HG02763 (cell line): ENCODE results near the gene SYNJ2.

Source experiments
- ATAC-seq: cut with Tn5 transposase; IDR thresholded peaks from one replicate; pipeline ENCODE4 v1.9.1; 2021; ENCODE audit warnings: mild to moderate bottlenecking, moderate library complexity; ENCODE audit not compliant: unreplicated experiment

Gene SYNJ2

GRCh38 chr6:158010591-158011477, 29.2 kb downstream of the SYNJ2 start:
- no peak for ATAC-seq

GRCh38 chr6:158011478-158011920, 29.8 kb downstream of the SYNJ2 start:
- no peak for ATAC-seq

GRCh38 chr6:158011980-158012566, 30.4 kb downstream of the SYNJ2 start:
- ATAC-seq = no peak

GRCh38 chr6:158013904-158014504, 32.3 kb downstream of the SYNJ2 start:
- no peak for ATAC-seq

GRCh38 chr6:158014505-158015187, 33.0 kb downstream of the SYNJ2 start:
- ATAC-seq = no peak

- ATAC-seq = no peak
These were observed 33.5 kb downstream of the SYNJ2 start for GRCh38 chr6:158015188-158015506.

GRCh38 chr6:158016571-158017383, 35.1 kb downstream of the SYNJ2 start:
- no peak for ATAC-seq

- no peak for ATAC-seq
These were observed 36.0 kb downstream of the SYNJ2 start for GRCh38 chr6:158017621-158018040.

- ATAC-seq = no peak
These were observed 36.5 kb downstream of the SYNJ2 start for GRCh38 chr6:158018041-158018771.

- no peak for ATAC-seq
These were observed 37.2 kb downstream of the SYNJ2 start for GRCh38 chr6:158018851-158019361.

GRCh38 chr6:158019416-158019815, 37.8 kb downstream of the SYNJ2 start:
- no peak for ATAC-seq

GRCh38 chr6:158020272-158020711, 38.6 kb downstream of the SYNJ2 start:
- ATAC-seq = no peak

- ATAC-seq = no peak
These were observed 39.1 kb downstream of the SYNJ2 start for GRCh38 chr6:158020811-158021210.

- no peak for ATAC-seq
These were observed 39.7 kb downstream of the SYNJ2 start for GRCh38 chr6:158021376-158021775.

GRCh38 chr6:158021814-158022748, 40.4 kb downstream of the SYNJ2 start:
- ATAC-seq = no peak

GRCh38 chr6:158022749-158023596, 41.3 kb downstream of the SYNJ2 start:
- ATAC-seq = no peak

GRCh38 chr6:158023597-158023939, 41.9 kb downstream of the SYNJ2 start:
- no peak for ATAC-seq
